ENCODE data around the gene APBA2.

Gene APBA2

DNA sequence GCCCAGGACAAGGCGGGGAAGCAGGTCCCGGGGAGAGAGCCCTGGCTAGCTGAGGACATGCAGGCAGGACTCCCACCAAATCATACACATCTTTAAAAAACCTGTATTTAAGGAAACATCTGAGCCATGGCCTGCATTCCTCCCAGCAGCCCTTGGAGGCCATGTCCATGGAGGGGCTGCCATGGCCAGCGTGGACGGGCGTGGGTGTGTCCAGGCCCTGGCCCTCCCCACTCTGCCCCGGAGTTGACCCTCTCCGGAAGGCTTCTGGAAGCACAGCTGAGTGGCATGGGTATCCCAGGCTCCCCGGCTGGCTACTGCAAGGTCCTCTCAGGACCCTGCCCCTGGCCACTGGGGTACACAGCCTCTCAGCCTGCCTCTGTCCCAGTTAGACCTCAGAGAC is 234.1 kb downstream of the APBA2 start:
- H3K4me3 ChIP-seq (ENCODE audit: low read depth, low read length) = no peak overlapping the region
- no peak for TF ChIP-seq CTCF (IDR thresholded peaks at IDR 0.05; ENCODE audit: low read depth, low read length, missing control alignments)
- DNase-seq (ENCODE audit: low read depth) = no peak
- in situ Hi-C loops (cut with HindIII; ENCODE audit: low sequenced_read_pairs) = no loop called here

DNA sequence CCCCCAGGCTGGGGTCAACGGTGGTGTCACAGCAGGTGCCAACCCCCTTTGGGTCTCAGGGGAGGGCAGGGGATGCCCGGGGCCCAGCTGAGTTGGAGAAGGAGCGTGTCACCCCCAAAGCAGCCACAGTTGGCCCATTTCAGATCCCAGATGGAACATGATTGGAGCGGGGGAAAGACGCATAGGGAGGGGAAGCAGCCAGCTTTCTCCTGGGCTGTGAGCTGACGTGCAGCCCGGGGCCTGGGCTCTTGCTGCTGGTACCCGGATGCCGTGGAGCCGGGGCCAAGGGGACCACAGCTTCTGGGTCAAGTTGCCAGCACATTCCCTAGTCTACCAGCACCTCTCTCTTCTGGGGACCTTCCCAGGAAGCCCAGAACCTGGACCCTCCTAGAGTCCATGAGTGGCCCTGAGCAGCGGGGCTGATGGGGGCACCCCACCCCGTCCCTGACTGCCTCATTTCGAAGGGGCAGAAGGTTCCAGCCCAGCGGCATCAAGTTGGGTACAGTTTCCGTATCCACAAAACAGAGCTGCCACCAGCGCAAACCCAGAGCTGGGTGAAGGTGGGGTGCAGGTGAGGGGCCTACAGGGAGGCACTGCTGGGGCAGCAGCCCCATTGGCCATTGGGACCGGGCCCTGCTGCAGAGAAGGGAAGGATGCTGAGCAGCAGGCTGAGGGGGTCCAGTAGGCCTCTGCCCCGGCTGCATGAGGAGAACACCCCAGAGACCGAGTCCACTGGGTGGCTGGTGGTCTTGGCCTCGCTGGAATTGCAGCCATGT is 235.0 kb downstream of the APBA2 start:
- H3K4me3 ChIP-seq (ENCODE audit: low read depth, low read length) = no peak overlapping the region
- TF ChIP-seq CTCF (IDR thresholded peaks at IDR 0.05; ENCODE audit: low read depth, low read length, missing control alignments) = no peak
- in situ Hi-C loops (cut with HindIII; ENCODE audit: low sequenced_read_pairs) = no loop called here
- no peak for DNase-seq (ENCODE audit: low read depth)

- in situ Hi-C loops (cut with HindIII; ENCODE audit: low sequenced_read_pairs) = no loop called here
- no peak for DNase-seq (ENCODE audit: low read depth)
- TF ChIP-seq CTCF (IDR thresholded peaks at IDR 0.05; ENCODE audit: low read depth, low read length, missing control alignments) = no peak
- no peak overlapping the region for H3K4me3 ChIP-seq (ENCODE audit: low read depth, low read length)
Observed at GRCh38 chr15:29121369-29121656, 235.5 kb downstream of the APBA2 start.

DNA sequence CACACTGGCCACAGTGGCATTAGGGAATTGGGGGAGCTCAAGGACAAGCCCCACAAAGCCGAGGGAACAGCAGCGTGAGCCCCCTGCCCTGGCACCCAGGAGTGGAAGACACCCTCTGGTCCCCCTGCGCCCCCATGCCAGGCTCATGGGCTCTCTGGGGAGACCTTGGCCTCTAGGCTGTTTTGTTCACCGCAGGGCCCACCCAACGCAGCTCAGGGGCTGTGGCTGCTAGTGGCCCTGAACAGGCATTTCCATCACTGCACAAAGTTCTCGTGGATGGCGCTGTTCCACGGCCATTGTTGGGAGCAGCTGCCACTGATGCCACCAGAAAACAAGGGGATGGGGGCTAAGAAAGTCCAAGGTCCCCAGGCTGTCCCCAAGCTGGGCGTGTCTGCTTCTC is 236.1 kb downstream of the APBA2 start:
- DNase-seq (ENCODE audit: low read depth) = no peak
- H3K4me3 ChIP-seq (ENCODE audit: low read depth, low read length) = no peak overlapping the region
- in situ Hi-C loops (cut with HindIII; ENCODE audit: low sequenced_read_pairs) = no loop called here
- no peak for TF ChIP-seq CTCF (IDR thresholded peaks at IDR 0.05; ENCODE audit: low read depth, low read length, missing control alignments)

- no peak overlapping the region for H3K4me3 ChIP-seq (ENCODE audit: low read depth, low read length)
- in situ Hi-C loops (cut with HindIII; ENCODE audit: low sequenced_read_pairs) = no loop called here
- DNase-seq (ENCODE audit: low read depth) = no peak
- no peak for TF ChIP-seq CTCF (IDR thresholded peaks at IDR 0.05; ENCODE audit: low read depth, low read length, missing control alignments)
Observed at GRCh38 chr15:29122506-29122905, 236.7 kb downstream of the APBA2 start.

DNA sequence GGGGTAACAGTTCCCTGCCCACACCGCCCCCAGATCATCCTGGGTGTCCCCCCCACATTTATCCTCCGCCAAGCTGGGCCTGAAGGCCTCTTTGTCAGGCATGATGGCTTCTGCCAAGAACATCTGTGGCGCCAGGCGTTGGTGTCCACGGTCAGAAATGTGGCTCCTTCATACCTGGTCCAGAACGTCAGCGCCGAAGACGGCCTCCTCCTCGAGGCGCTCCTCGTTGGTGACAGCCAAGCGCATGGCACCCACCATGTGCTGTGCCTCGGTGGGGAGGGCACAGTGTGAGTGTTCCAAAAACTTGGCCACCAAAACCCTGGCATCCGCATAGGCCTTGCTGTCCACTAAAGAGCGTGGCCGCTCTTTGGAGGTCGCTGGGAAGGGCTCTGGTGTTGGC is 237.4 kb downstream of the APBA2 start:
- DNase-seq (ENCODE audit: low read depth) = no peak
- H3K4me3 ChIP-seq (ENCODE audit: low read depth, low read length) = no peak overlapping the region
- in situ Hi-C loops (cut with HindIII; ENCODE audit: low sequenced_read_pairs) = no loop called here
- no peak for TF ChIP-seq CTCF (IDR thresholded peaks at IDR 0.05; ENCODE audit: low read depth, low read length, missing control alignments)
